GM23338 (cell line): ENCODE results near the gene FNIP2. TPM values are rescaled to one million over a fixed set of nuclear protein-coding genes. Genes with fewer than 3 reads are reported as not detected.

ENCODE experiments used
- ATAC-seq: fragments of 200-7000 bp; cut with Tn5 transposase; 3 replicates; pipeline ENCODE4 v1.9.1; 2020
- DNase-seq: peaks from one replicate; pipeline ENCODE4 v3.0.0-alpha.2; 2015; ENCODE audit warnings: low spot score
- H2AFZ ChIP-seq: fragments of 200-600 bp; sonication (generic); 2 replicates; pipeline ENCODE4 v1.8.0; 2016; ENCODE audit warnings: antibody characterized with exemption, mild to moderate bottlenecking, moderate library complexity
- H3F3A ChIP-seq: fragments of 200-600 bp; sonication (generic); replicated peaks from 2 replicates; pipeline ENCODE4 v1.8.0; 2017; ENCODE audit warnings: antibody characterized with exemption, mixed run types, low read depth
- H3K27ac ChIP-seq: fragments of 200-600 bp; sonication (generic); 2 replicates; pipeline ENCODE4 v1.6.1; 2016; ENCODE audit warnings: low read depth
- H3K27me3 ChIP-seq: fragments of 200-600 bp; sonication (generic); 2 replicates; pipeline ENCODE4 v1.8.0; 2016; ENCODE audit warnings: mild to moderate bottlenecking, mixed run types, moderate library complexity; ENCODE audit not compliant: insufficient read depth
- H3K36me3 ChIP-seq: fragments of 200-600 bp; sonication (generic); 2 replicates; pipeline ENCODE4 v1.8.0; 2016; ENCODE audit warnings: mild to moderate bottlenecking; ENCODE audit not compliant: insufficient read depth
- H3K4me1 ChIP-seq: fragments of 200-600 bp; sonication (generic); 2 replicates; pipeline ENCODE4 v1.8.0; 2016; ENCODE audit warnings: mild to moderate bottlenecking, moderate library complexity; ENCODE audit not compliant: insufficient read depth
- H3K4me2 ChIP-seq: fragments of 200-600 bp; sonication (generic); 2 replicates; pipeline ENCODE4 v1.7.1; 2017; ENCODE audit warnings: mixed run types
- H3K4me3 ChIP-seq: fragments of 200-600 bp; sonication (generic); 2 replicates; pipeline ENCODE4 v1.6.1; 2016; ENCODE audit warnings: mixed run types
- H3K79me2 ChIP-seq: fragments of 200-600 bp; sonication (generic); replicated peaks from 2 replicates; pipeline ENCODE4 v1.8.0; 2017; ENCODE audit warnings: mild to moderate bottlenecking; ENCODE audit not compliant: insufficient read depth
- H3K9me2 ChIP-seq: fragments of 200-600 bp; sonication (generic); 2 replicates; pipeline ENCODE4 v1.8.0; 2017; ENCODE audit not compliant: insufficient read depth
- H4K20me1 ChIP-seq: fragments of 200-600 bp; sonication (generic); replicated peaks from 2 replicates; pipeline ENCODE4 v1.8.0; 2017; ENCODE audit warnings: mild to moderate bottlenecking; ENCODE audit not compliant: insufficient read depth
- H3K27ac Mint-ChIP-seq: 2 replicates; pipeline ENCODE4 v1.8.0; 2020; ENCODE audit warnings: inconsistent platforms, mild to moderate bottlenecking, moderate library complexity, mixed read lengths
- H3K27me3 Mint-ChIP-seq: 3 replicates; pipeline ENCODE4 v1.8.0; 2022; ENCODE audit warnings: low read depth, mild to moderate bottlenecking, moderate library complexity, mixed read lengths, inconsistent platforms; ENCODE audit not compliant: insufficient read depth, poor library complexity
- H3K36me3 Mint-ChIP-seq: 3 replicates; pipeline ENCODE4 v1.8.0; 2021; ENCODE audit warnings: low read depth, mild to moderate bottlenecking, inconsistent platforms, moderate library complexity, mixed read lengths
- H3K4me1 Mint-ChIP-seq: 3 replicates; pipeline ENCODE4 v1.8.0; 2020; ENCODE audit warnings: mild to moderate bottlenecking, inconsistent platforms, mixed read lengths
- H3K4me3 Mint-ChIP-seq: 3 replicates; pipeline ENCODE4 v1.8.0; 2021; ENCODE audit warnings: moderate library complexity, mild to moderate bottlenecking, inconsistent platforms, mixed read lengths
- H3K9me3 Mint-ChIP-seq: 3 replicates; pipeline ENCODE4 v1.8.0; 2020; ENCODE audit warnings: moderate library complexity, mild to moderate bottlenecking, inconsistent platforms, mixed read lengths
- CREB1 ChIP-seq: fragments of 250-450 bp; sonication (Bioruptor Pico); IDR thresholded peaks from 2 replicates; pipeline ENCODE4 v1.5.0; 2020; ENCODE audit warnings: low read depth, mild to moderate bottlenecking, moderate library complexity
- ETS1 ChIP-seq: IDR thresholded peaks from 2 replicates; pipeline ENCODE4 v1.6.1; 2016; ENCODE audit warnings: antibody characterized with exemption
- JUNB ChIP-seq: IDR thresholded peaks from one replicate; pipeline ENCODE4 v1.6.1; 2016; ENCODE audit warnings: antibody characterized with exemption; ENCODE audit not compliant: unreplicated experiment
- NANOG ChIP-seq: IDR thresholded peaks from 2 replicates; pipeline ENCODE4 v1.6.1; 2016; ENCODE audit warnings: antibody characterized with exemption, borderline replicate concordance
- ZNF331 ChIP-seq: fragments of 250-450 bp; sonication (Bioruptor Pico); IDR thresholded peaks from 2 replicates; pipeline ENCODE4 v1.5.0; 2020; ENCODE audit warnings: low read depth, mild to moderate bottlenecking, moderate library complexity
- ZNF462 ChIP-seq: fragments of 250-450 bp; sonication (Bioruptor Pico); IDR thresholded peaks from 2 replicates; pipeline ENCODE4 v1.5.0; 2020; ENCODE audit warnings: mild to moderate bottlenecking, moderate library complexity
- polyA plus RNA-seq: library from polyadenylated mRNA; unstranded; fragments of >200 nt; fragmentation: Nextera tagmentation; extraction: Ambion mirVana; gene quantifications from 2 replicates; pipeline ENCODE4 v1.2.1, GENCODE V29; 2016
- total RNA-seq: library from RNA; depleted of rRNA; stranded (reverse); fragments of >200 nt; shearing (Covaris generic); gene quantifications from 2 replicates; pipeline ENCODE4 v1.2.3, GENCODE V29; 2014

Gene FNIP2
- total and polyA plus RNA-seq, 2 experiments from 2014 or later = 2.7 to 17.2 TPM

- Mint-ChIP-seq H3K36me3 (peaks cover 31% of the 10 kb centered on the region), H3K4me1 (peaks cover 20% of the 10 kb centered on the region), H3K27ac (peak overlapping the region; percentile 37; the same call in 1 of the 2 replicates), H3K9me3 (no peaks in the 10 kb centered on the region), H3K4me3 (no peak overlapping the region), H3K27me3 (peaks cover 6% of the 10 kb centered on the region)
- TF ChIP-seq NANOG (no peak), JUNB (no peak), ETS1 (no peak), CREB1 (CRISPR knock-in tag) (no peak), ZNF331 (no peak), ZNF462 (CRISPR knock-in tag) (no peak)
- Histone ChIP-seq H3F3A (no peaks in the 10 kb centered on the region), H2AFZ (no peak overlapping the region), H3K4me1 (no peaks in the 10 kb centered on the region), H3K9me2 (no peaks in the 10 kb centered on the region; the same call in 1 of the 2 replicates), H4K20me1 (no peaks in the 10 kb centered on the region), H3K27ac (no peak overlapping the region), H3K4me2 (no peak overlapping the region), H3K27me3 (no peaks in the 10 kb centered on the region), H3K36me3 (no peaks in the 10 kb centered on the region), H3K79me2 (no peaks in the 10 kb centered on the region), H3K4me3 (no peak overlapping the region)
- ATAC-seq (peak; percentile 81), DNase-seq (no peak)
Measured at GRCh38 chr4:158836002-158836369, 67.2 kb downstream of the FNIP2 start.
